Measurements from ENCODE around the gene PI16.

DNA sequence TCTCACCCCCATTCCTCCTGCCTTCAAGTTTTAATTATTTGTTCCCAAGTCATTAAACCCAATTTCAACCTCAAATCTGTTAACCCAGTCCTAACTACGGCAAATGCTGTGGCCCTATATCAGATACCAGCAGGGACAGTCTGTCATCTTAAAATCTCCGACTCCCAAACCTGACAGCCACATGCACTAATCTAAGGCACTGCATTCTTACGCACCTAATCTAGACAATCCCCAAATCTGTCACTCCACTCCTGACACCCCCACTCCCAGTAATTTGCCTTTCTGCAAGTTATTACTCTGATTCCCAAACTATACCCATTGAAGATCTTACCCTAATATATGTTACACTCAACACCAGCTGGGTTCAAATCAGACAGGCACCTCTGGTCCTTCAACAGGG is 29.0 kb downstream of the PI16 start:
- TF ChIP-seq POLR2AphosphoS5 (IDR thresholded peaks at IDR 0.05): no peak
- TF ChIP-seq, protein P1, sequence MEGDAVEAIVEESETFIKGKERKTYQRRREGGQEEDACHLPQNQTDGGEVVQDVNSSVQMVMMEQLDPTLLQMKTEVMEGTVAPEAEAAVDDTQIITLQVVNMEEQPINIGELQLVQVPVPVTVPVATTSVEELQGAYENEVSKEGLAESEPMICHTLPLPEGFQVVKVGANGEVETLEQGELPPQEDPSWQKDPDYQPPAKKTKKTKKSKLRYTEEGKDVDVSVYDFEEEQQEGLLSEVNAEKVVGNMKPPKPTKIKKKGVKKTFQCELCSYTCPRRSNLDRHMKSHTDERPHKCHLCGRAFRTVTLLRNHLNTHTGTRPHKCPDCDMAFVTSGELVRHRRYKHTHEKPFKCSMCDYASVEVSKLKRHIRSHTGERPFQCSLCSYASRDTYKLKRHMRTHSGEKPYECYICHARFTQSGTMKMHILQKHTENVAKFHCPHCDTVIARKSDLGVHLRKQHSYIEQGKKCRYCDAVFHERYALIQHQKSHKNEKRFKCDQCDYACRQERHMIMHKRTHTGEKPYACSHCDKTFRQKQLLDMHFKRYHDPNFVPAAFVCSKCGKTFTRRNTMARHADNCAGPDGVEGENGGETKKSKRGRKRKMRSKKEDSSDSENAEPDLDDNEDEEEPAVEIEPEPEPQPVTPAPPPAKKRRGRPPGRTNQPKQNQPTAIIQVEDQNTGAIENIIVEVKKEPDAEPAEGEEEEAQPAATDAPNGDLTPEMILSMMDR (IDR thresholded peaks at IDR 0.05): no peak
